Suprapubic skin (tissue), 4 donors: ENCODE results near the gene TPM2. TPM values are rescaled to one million over a fixed set of nuclear protein-coding genes. Genes with fewer than 3 reads are reported as not detected.

Experiments
- DNase-seq, 2 donors: peaks; one replicate each; pipeline ENCODE4 v3.0.0-alpha.2; 2019; ENCODE audit warnings: low spot score in 2 of 2
- H3K27ac ChIP-seq: fragments of 200-600 bp; sonication (generic); one replicate; pipeline ENCODE4 v1.5.1; 2019
- H3K27me3 ChIP-seq: fragments of 200-600 bp; sonication (generic); one replicate; pipeline ENCODE4 v1.5.1; 2019
- H3K36me3 ChIP-seq: fragments of 200-600 bp; sonication (generic); one replicate; pipeline ENCODE4 v1.5.1; 2019
- H3K4me1 ChIP-seq: fragments of 200-600 bp; sonication (generic); one replicate; pipeline ENCODE4 v1.5.1; 2019
- H3K4me3 ChIP-seq: fragments of 200-600 bp; sonication (generic); one replicate; pipeline ENCODE4 v1.5.1; 2019; ENCODE audit warnings: mild to moderate bottlenecking
- H3K9me3 ChIP-seq: fragments of 200-600 bp; sonication (generic); one replicate; pipeline ENCODE4 v1.5.1; 2019
- CTCF ChIP-seq, 2 donors: fragments of 200-600 bp in 1 of 2; fragments of 450-650 bp in 1 of 2; sonication (generic) in 1 of 2; IDR thresholded peaks; one replicate each; pipeline ENCODE4 v1.5.1; 2016 to 2019; ENCODE audit warnings: antibody characterized with exemption in 2 of 2, mild to moderate bottlenecking in 1 of 2, moderate library complexity in 1 of 2
- EP300 ChIP-seq: sonication (generic); formaldehyde crosslinking; IDR thresholded peaks from one replicate; pipeline ENCODE4 v1.6.1; 2017; ENCODE audit warnings: antibody characterized with exemption
- POLR2A ChIP-seq, 2 donors: fragments of 450-650 bp; IDR thresholded peaks; one replicate each; pipeline ENCODE4 v1.6.1; 2017; ENCODE audit warnings: antibody characterized with exemption in 2 of 2, mild to moderate bottlenecking in 2 of 2, moderate library complexity in 2 of 2
- POLR2AphosphoS5 ChIP-seq, 3 donors: sonication (generic); formaldehyde crosslinking; IDR thresholded peaks; one replicate each; pipeline ENCODE4 v1.6.1; 2017; ENCODE audit warnings: antibody characterized with exemption in 3 of 3
- total RNA-seq, 4 donors: library from RNA; depleted of rRNA; stranded (reverse); fragments of >200 nt; gene quantifications; one replicate each; pipeline ENCODE4 v1.1.0, GENCODE V29; 2016

The TPM2 gene
- total RNA-seq, 4 donors from 2014 or later = 40.6 to 105 (median 56.7) TPM

DNA sequence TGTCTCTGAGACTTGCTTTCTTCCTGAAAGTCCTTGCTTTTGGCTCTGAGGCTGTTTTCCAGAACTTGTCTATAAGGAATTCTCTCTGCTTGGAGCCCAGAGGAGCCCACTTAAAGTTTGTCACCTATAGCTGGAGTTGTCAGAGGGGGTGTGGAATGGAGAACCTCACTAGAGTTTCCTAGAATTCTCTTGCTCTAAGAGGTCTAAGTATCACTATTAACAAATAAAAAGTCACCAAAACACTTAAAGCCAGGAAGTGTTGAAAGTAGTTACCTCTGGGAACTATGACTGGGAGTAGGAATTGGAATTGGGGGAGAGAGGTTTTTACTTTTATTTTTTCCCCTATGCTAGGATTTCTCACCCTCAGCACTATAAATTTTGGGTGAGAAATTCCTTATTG lies 54.0 kb downstream of the TPM2 start:
- no peak for DNase-seq
- no peaks in the 10 kb centered on the region for H3K9me3 ChIP-seq
- TF ChIP-seq EP300 (no peak), POLR2A (IDR thresholded peaks at IDR 0.05) (no peak), CTCF (IDR thresholded peaks at IDR 0.05) (no peak), POLR2AphosphoS5 (IDR thresholded peaks at IDR 0.05) (no peak)
- H3K4me1 ChIP-seq = no peaks in the 10 kb centered on the region
- H3K36me3 ChIP-seq = no peaks in the 10 kb centered on the region
- H3K27me3 ChIP-seq = no peaks in the 10 kb centered on the region
- H3K4me3 ChIP-seq = no peak overlapping the region
- H3K27ac ChIP-seq = no peak overlapping the region

Other genes with a start within 250 kb of the TPM2 start
- gene RUSC2, start 199.8 kb downstream of the TPM2 start, total RNA-seq = 10 to 100 TPM; 17.5 to 22.3 (median 19.0) TPM
- gene TESK1, start 84.7 kb downstream of the TPM2 start, total RNA-seq = 10 to 100 TPM; 34.1 to 50.7 (median 46.5) TPM
- gene CD72, start 71.5 kb downstream of the TPM2 start, total RNA-seq = 10 to 100 TPM in 1 of 4 donors, 1 to 10 TPM in 3; 1.9 to 16.7 (median 4.9) TPM
- 1 to 10 TPM in 1 of 4 donors, not detected in 3; 2.9 TPM for gene SIT1, start 39.0 kb downstream of the TPM2 start, total RNA-seq
- gene RMRP, start 31.9 kb downstream of the TPM2 start, total RNA-seq = over 10,000 TPM in 2 of 4 donors, 1,000 to 10,000 TPM in 2; 1,246 to 15,173 (median 11,383) TPM
- 10 to 100 TPM in 1 of 4 donors, 1 to 10 TPM in 3; 5.0 to 13.2 (median 9.6) TPM for gene CCDC107, start 31.6 kb downstream of the TPM2 start, total RNA-seq
- 10 to 100 TPM in 1 of 4 donors, 1 to 10 TPM in 1, under 1 TPM in 2; 0.34 to 11.3 (median 1.9) TPM for gene ARHGEF39, start 24.7 kb downstream of the TPM2 start, total RNA-seq
- gene CA9, start 16.0 kb downstream of the TPM2 start, total RNA-seq = 1 to 10 TPM in 3 of 4 donors, not detected in 1; 2.1 to 5.7 (median 2.8) TPM
- gene TLN1, start 42.3 kb upstream of the TPM2 start, total RNA-seq = 100 to 1,000 TPM; 126 to 179 (median 152) TPM
- 10 to 100 TPM; 18.8 to 24.1 (median 23.1) TPM for gene CREB3, start 42.7 kb upstream of the TPM2 start, total RNA-seq
- gene GBA2, start 59.3 kb upstream of the TPM2 start, total RNA-seq = 100 to 1,000 TPM in 1 of 4 donors, 10 to 100 TPM in 3; 46.6 to 123 (median 73.5) TPM
- 10 to 100 TPM; 20.2 to 34.7 (median 27.7) TPM for gene RGP1, start 59.4 kb upstream of the TPM2 start, total RNA-seq
- not detected for gene MSMP, start 64.4 kb upstream of the TPM2 start, total RNA-seq
- 10 to 100 TPM in 3 of 4 donors, 1 to 10 TPM in 1; 8.4 to 26.1 (median 18.2) TPM for gene NPR2, start 101.7 kb upstream of the TPM2 start, total RNA-seq
- gene SPAG8, start 122.3 kb upstream of the TPM2 start, total RNA-seq = under 1 TPM in 3 of 4 donors, not detected in 1; 0.47 to 0.53 (median 0.52) TPM
- 10 to 100 TPM in 3 of 4 donors, 1 to 10 TPM in 1; 9.5 to 34.9 (median 25.3) TPM for gene HINT2, start 125.1 kb upstream of the TPM2 start, total RNA-seq
- gene FAM221B, start 138.8 kb upstream of the TPM2 start, total RNA-seq = not detected
- gene TMEM8B, start 139.3 kb upstream of the TPM2 start, total RNA-seq = 10 to 100 TPM in 1 of 4 donors, 1 to 10 TPM in 3; 5.0 to 11.7 (median 8.0) TPM
- gene OR13J1, start 180.5 kb upstream of the TPM2 start, total RNA-seq = not detected
- 1 to 10 TPM; 1.2 to 5.8 (median 2.9) TPM for gene HRCT1, start 216.3 kb upstream of the TPM2 start, total RNA-seq
- gene SPAAR, start 219.6 kb upstream of the TPM2 start, total RNA-seq = 1 to 10 TPM in 2 of 4 donors, under 1 TPM in 1, not detected in 1; 0.49 to 1.3 (median 1.1) TPM